IMR-90 (cell line): ENCODE measurements around the gene ANKDD1A. TPM values are rescaled to one million over a fixed set of nuclear protein-coding genes. Genes with fewer than 3 reads are reported as not detected.
A peak's percentile ranks its signal among the peaks of the same experiment; 100 is the strongest.

Experiments
- ATAC-seq: fragments of 200-7000 bp; cut with Tn5 transposase; 2 replicates; pipeline ENCODE4 v1.9.1; 2020; ENCODE audit warnings: low read depth, mild to moderate bottlenecking, moderate library complexity
- BruUV-seq: library from RNA; stranded (reverse); fragments of 400-500 nt; replicated peaks from 2 replicates; lab custom pipeline; 2021; lab: Mats Ljungman, UMichigan
- CTCF ChIA-PET: fragments of 300-600 bp; formaldehyde crosslinking; extraction: SDS; loops from one replicate; lab custom pipeline; 2021; ENCODE audit warnings: antibody characterized with exemption; lab: Yijun Ruan, JAX
- POLR2A ChIA-PET: fragments of 300-600 bp; sonication (Branson Sonifier 250); formaldehyde crosslinking; loops from one replicate; lab custom pipeline; 2022; ENCODE audit warnings: antibody characterized with exemption; ENCODE audit not compliant: unreplicated experiment; lab: Charles Lee
- DNase-seq: peaks from one replicate; pipeline ENCODE4 v3.0.0; 2013
- H2AFZ ChIP-seq: replicated peaks from 2 replicates; pipeline ENCODE3; 2013; ENCODE audit warnings: low read length, mild to moderate bottlenecking; ENCODE audit not compliant: poor library complexity
- H2AK5ac ChIP-seq: 2 replicates; pipeline ENCODE4 v1.6.1; 2013; ENCODE audit warnings: low read depth, low read length, inconsistent platforms
- H2AK9ac ChIP-seq: replicated peaks from 2 replicates; pipeline ENCODE3; 2013; ENCODE audit warnings: mild to moderate bottlenecking, low read depth, low read length, moderate library complexity; ENCODE audit not compliant: poor library complexity
- H2BK120ac ChIP-seq: 2 replicates; pipeline ENCODE4 v1.6.1; 2013; ENCODE audit warnings: low read depth, low read length, inconsistent platforms
- H2BK15ac ChIP-seq: 3 replicates; pipeline ENCODE4 v1.6.1; 2013; ENCODE audit warnings: low read depth, low read length, inconsistent platforms
- H2BK20ac ChIP-seq: 2 replicates; pipeline ENCODE4 v1.6.1; 2013; ENCODE audit warnings: low read depth, mild to moderate bottlenecking, inconsistent platforms, low read length, moderate library complexity
- H2BK5ac ChIP-seq: 2 replicates; pipeline ENCODE4 v1.6.1; 2013; ENCODE audit warnings: mild to moderate bottlenecking, low read depth, low read length, inconsistent platforms; ENCODE audit not compliant: poor library complexity, severe bottlenecking
- H3K14ac ChIP-seq: replicated peaks from 2 replicates; pipeline ENCODE4 v1.6.1; 2013; ENCODE audit warnings: low read depth, low read length, inconsistent platforms
- H3K18ac ChIP-seq: 2 replicates; pipeline ENCODE4 v1.6.1; 2013; ENCODE audit warnings: low read depth, low read length, control low read depth
- H3K23ac ChIP-seq: 2 replicates; pipeline ENCODE4 v1.6.1; 2013; ENCODE audit warnings: low read depth, low read length, inconsistent platforms
- H3K27ac ChIP-seq: 2 replicates; pipeline ENCODE4 v1.5.1; 2013; ENCODE audit warnings: mild to moderate bottlenecking, control low read depth, low read length; ENCODE audit not compliant: insufficient read depth
- H3K27me3 ChIP-seq: 2 replicates; pipeline ENCODE4 v1.6.1; 2013; ENCODE audit warnings: low read length; ENCODE audit not compliant: control insufficient read depth, insufficient read depth
- H3K36me3 ChIP-seq: 2 replicates; pipeline ENCODE4 v1.6.1; 2013; ENCODE audit warnings: low read length, mixed read lengths; ENCODE audit not compliant: control insufficient read depth, insufficient read depth
- H3K4ac ChIP-seq: 2 replicates; pipeline ENCODE4 v1.6.1; 2013; ENCODE audit warnings: low read depth, low read length, inconsistent platforms
- H3K4me1 ChIP-seq: 2 replicates; pipeline ENCODE4 v1.6.1; 2013; ENCODE audit warnings: low read length, mixed read lengths; ENCODE audit not compliant: control insufficient read depth, insufficient read depth
- H3K4me2 ChIP-seq: 2 replicates; pipeline ENCODE4 v1.6.1; 2013; ENCODE audit warnings: low read depth, mild to moderate bottlenecking, control low read depth, low read length, moderate library complexity
- H3K4me3 ChIP-seq: 2 replicates; pipeline ENCODE4 v1.5.1; 2013; ENCODE audit warnings: low read depth, mild to moderate bottlenecking, control low read depth, low read length, moderate library complexity; ENCODE audit not compliant: insufficient read depth
- H3K56ac ChIP-seq: 2 replicates; pipeline ENCODE4 v1.6.1; 2013; ENCODE audit warnings: low read length, inconsistent platforms; ENCODE audit not compliant: insufficient read depth; ENCODE audit errors: extremely low read depth
- H3K79me1 ChIP-seq, 2 experiments: 2 replicates each; pipeline ENCODE4 v1.6.1; 2013; ENCODE audit warnings: low read length in 2 of 2, inconsistent platforms in 1 of 2, low read depth in 1 of 2
- H3K9ac ChIP-seq: 2 replicates; pipeline ENCODE4 v1.6.1; 2013; ENCODE audit warnings: low read depth, low read length, control low read depth
- H3K9me1 ChIP-seq: 2 replicates; pipeline ENCODE4 v1.6.1; 2013; ENCODE audit warnings: low read length, inconsistent platforms; ENCODE audit not compliant: insufficient read depth
- H3K9me3 ChIP-seq: 2 replicates; pipeline ENCODE4 v1.6.1; 2013; ENCODE audit warnings: low read length; ENCODE audit not compliant: control insufficient read depth, insufficient read depth
- H4K20me1 ChIP-seq: 2 replicates; pipeline ENCODE4 v1.6.1; 2013; ENCODE audit warnings: low read length, inconsistent platforms; ENCODE audit not compliant: insufficient read depth
- H4K5ac ChIP-seq: 2 replicates; pipeline ENCODE4 v1.6.1; 2013; ENCODE audit warnings: mild to moderate bottlenecking, low read depth, low read length, control low read depth
- H4K8ac ChIP-seq, 2 experiments: 2 replicates each; pipeline ENCODE4 v1.6.1; 2013; ENCODE audit warnings: low read depth in 2 of 2, low read length in 2 of 2, control low read depth in 1 of 2, inconsistent platforms in 1 of 2
- H4K91ac ChIP-seq: 2 replicates; pipeline ENCODE4 v1.6.1; 2013; ENCODE audit warnings: low read depth, low read length, inconsistent platforms; ENCODE audit not compliant: insufficient read depth
- CEBPB ChIP-seq: IDR thresholded peaks from 2 replicates; pipeline ENCODE4 v1.6.1; 2012; ENCODE audit warnings: low read depth, low read length, improper control_type of control experiment
- RCOR1 ChIP-seq: IDR thresholded peaks from 2 replicates; pipeline ENCODE4 v1.6.1; 2012; ENCODE audit warnings: mild to moderate bottlenecking, low read length, improper control_type of control experiment; ENCODE audit not compliant: insufficient replicate concordance
- WGBS, 2 experiments: methylation state at CpG; one replicate each; pipeline versions ENCODE4 v1.1.5 to v1.1.7; 2013; ENCODE audit warnings: missing lambda C conversion rate in 2 of 2; ENCODE audit not compliant: insufficient read length in 1 of 2; ENCODE audit errors: extremely low coverage in 2 of 2; 5-methylcytosine and 5-hydroxymethylcytosine counted together
- dilution Hi-C: fragments of 300-500 bp; cut with HindIII; formaldehyde crosslinking; loops from one replicate; pipeline ENCODE4 v1.14.3; 2018; ENCODE audit warnings: low sequenced_read_pairs; ENCODE audit not compliant: unreplicated experiment
- in situ Hi-C: fragments of 300-500 bp; cut with MboI; formaldehyde crosslinking; loops from 3 replicates; pipeline ENCODE4 v1.14.3; 2019; ENCODE audit warnings: low sequenced_read_pairs, inconsistent platforms, mixed read lengths
- intact Hi-C: fragments of 100-400 bp; cut with micrococcal nuclease; formaldehyde crosslinking; loops from 2 replicates; pipeline ENCODE4 v1.10.0; 2022
- polyA plus RNA-seq, 3 experiments: library from polyadenylated mRNA; depleted of rRNA; stranded (reverse); fragments of >200 nt; gene quantifications; 2 replicates each; pipeline ENCODE4 v1.2.3, GENCODE V29; 2012; ENCODE audit warnings: low replicate concordance in 1 of 3
- total RNA-seq: library from RNA; depleted of rRNA; stranded (reverse); fragments of >200 nt; gene quantifications from 2 replicates; pipeline ENCODE4 v1.2.3, GENCODE V29; 2012

The ANKDD1A gene
- total and polyA plus RNA-seq, 2 of the 4 experiments (the other 2 are of a cell fraction), result 3.6 to 4.9 TPM

GRCh38 chr15:64938192-64938591, 26.5 kb downstream of the ANKDD1A start:
- Histone ChIP-seq H3K14ac (no peak overlapping the region), H2BK15ac (no peak overlapping the region), H2AK5ac (no peak overlapping the region), H3K4me3 (no peak overlapping the region), H2BK5ac (no peak overlapping the region), H3K27ac (no peak overlapping the region), H3K27me3 (no peaks in the 10 kb centered on the region), H3K18ac (no peak overlapping the region), H2AK9ac (no peak overlapping the region), H4K5ac (no peak overlapping the region), H2AFZ (no peak overlapping the region), H4K8ac (no peak overlapping the region), H2BK120ac (no peak overlapping the region), H3K9ac (no peak overlapping the region), H3K4me1 (0 out of 2 replicates have a peak, but pooled peaks cover 2% of the 10 kb centered on the region), H3K36me3 (no peaks in the 10 kb centered on the region; the same call in 1 of the 2 replicates), H4K91ac (no peak overlapping the region), H3K56ac (no peak overlapping the region), H2BK20ac (no peak overlapping the region), H3K4me2 (no peak overlapping the region), H3K9me1 (no peaks in the 10 kb centered on the region), H3K9me3 (no peaks in the 10 kb centered on the region), H4K20me1 (no peaks in the 10 kb centered on the region), H3K4ac (no peak overlapping the region), H3K79me1 (no peaks in the 10 kb centered on the region), H3K23ac (no peak overlapping the region)
- intact Hi-C loops (no loop called here), in situ Hi-C loops (no loop called here), dilution Hi-C loops (no loop called here)
- BruUV-seq, result no TSS peak
- DNase-seq (peak; percentile 48), ATAC-seq (no peak)
- CTCF ChIA-PET, result no interaction called here
- POLR2A ChIA-PET, result no interaction called here
- WGBS, 2 experiments, result no CpG with 5 or more reads among the region's 3 CpGs
- TF ChIP-seq RCOR1, result no peak
- TF ChIP-seq CEBPB, result no peak
